GM18858 (cell line): ENCODE data around the gene GIMAP2.
"Not testable (repeated sequence)": the region's sequence is repeated elsewhere in the genome, so short reads cannot be mapped to it uniquely, and the experiment has no call there.

Experiments
- ATAC-seq: cut with Tn5 transposase; IDR thresholded peaks from one replicate; pipeline ENCODE4 v1.9.1; 2021; ENCODE audit not compliant: unreplicated experiment

The GIMAP2 gene

GRCh38 chr7:150676276-150676675 is 9.2 kb upstream of the GIMAP2 start:
- ATAC-seq = not testable (repeated sequence)

GRCh38 chr7:150676854-150677253 is 8.7 kb upstream of the GIMAP2 start:
- ATAC-seq = not testable (repeated sequence)

GRCh38 chr7:150678601-150679000 is 6.9 kb upstream of the GIMAP2 start:
- not testable (repeated sequence) for ATAC-seq

GRCh38 chr7:150680364-150680763 is 5.1 kb upstream of the GIMAP2 start:
- ATAC-seq = not testable (repeated sequence)

GRCh38 chr7:150686030-150686631 is 625 bp downstream of the GIMAP2 start:
- peak; percentile 23 for ATAC-seq

GRCh38 chr7:150688630-150689029 is 3.1 kb downstream of the GIMAP2 start:
- ATAC-seq = no peak

GRCh38 chr7:150695654-150696053 is 10.1 kb downstream of the GIMAP2 start:
- ATAC-seq = no peak

- ATAC-seq = no peak
These were observed 17.7 kb downstream of the GIMAP2 start for GRCh38 chr7:150703209-150703608.

- no peak for ATAC-seq
These were observed 29.8 kb downstream of the GIMAP2 start for GRCh38 chr7:150715293-150715692.

GRCh38 chr7:150715738-150716137 is 30.2 kb downstream of the GIMAP2 start:
- no peak for ATAC-seq

GRCh38 chr7:150716368-150716767 is 30.9 kb downstream of the GIMAP2 start, which contains the start of gene GIMAP1:
GIMAP1 (plus strand) TSS chr7:150716613; CDS start chr7:150719048, 2,435 bp downstream.
- ATAC-seq = no peak

GRCh38 chr7:150716939-150717338 is 31.4 kb downstream of the GIMAP2 start:
- no peak for ATAC-seq

- no peak for ATAC-seq
These were observed 32.4 kb downstream of the GIMAP2 start for GRCh38 chr7:150717814-150718420.

- no peak for ATAC-seq
These were observed 33.9 kb downstream of the GIMAP2 start for GRCh38 chr7:150719436-150719835.

- ATAC-seq = no peak
These were observed 34.7 kb downstream of the GIMAP2 start for GRCh38 chr7:150719960-150720891.

- ATAC-seq = no peak
These were observed 36.5 kb downstream of the GIMAP2 start for GRCh38 chr7:150721970-150722373.

GRCh38 chr7:150722431-150722931 is 37.0 kb downstream of the GIMAP2 start:
- no peak for ATAC-seq

- no peak for ATAC-seq
These were observed 38.0 kb downstream of the GIMAP2 start for GRCh38 chr7:150723467-150723866.

- no peak for ATAC-seq
These were observed 41.9 kb downstream of the GIMAP2 start for GRCh38 chr7:150727381-150727780.

- no peak for ATAC-seq
These were observed 42.5 kb downstream of the GIMAP2 start for GRCh38 chr7:150728011-150728410.

GRCh38 chr7:150728609-150729008 is 43.1 kb downstream of the GIMAP2 start:
- ATAC-seq = no peak
